ENCODE results near the gene TRERF1.

TRERF1 gene

DNA sequence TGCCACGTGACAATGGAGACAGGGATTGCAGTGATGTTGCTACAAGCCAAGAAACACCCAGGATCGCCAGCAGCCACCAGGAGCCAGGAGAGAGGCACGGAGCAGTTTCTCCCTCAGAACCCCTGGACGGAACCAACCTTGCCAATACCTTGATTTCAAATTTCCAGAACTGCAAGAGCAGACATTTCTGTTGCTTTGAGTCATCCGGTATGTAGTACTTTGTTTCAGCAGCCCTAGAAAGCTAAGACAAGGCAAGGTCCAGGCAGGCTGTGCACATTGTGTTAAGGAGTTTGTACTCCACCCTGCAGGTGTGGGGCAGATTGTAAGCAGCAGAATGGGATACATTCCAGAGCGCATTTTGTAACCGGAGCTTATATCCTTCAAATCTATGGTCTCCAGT, 48.3 kb downstream of the TRERF1 start:
- TF ChIP-seq, protein P1, sequence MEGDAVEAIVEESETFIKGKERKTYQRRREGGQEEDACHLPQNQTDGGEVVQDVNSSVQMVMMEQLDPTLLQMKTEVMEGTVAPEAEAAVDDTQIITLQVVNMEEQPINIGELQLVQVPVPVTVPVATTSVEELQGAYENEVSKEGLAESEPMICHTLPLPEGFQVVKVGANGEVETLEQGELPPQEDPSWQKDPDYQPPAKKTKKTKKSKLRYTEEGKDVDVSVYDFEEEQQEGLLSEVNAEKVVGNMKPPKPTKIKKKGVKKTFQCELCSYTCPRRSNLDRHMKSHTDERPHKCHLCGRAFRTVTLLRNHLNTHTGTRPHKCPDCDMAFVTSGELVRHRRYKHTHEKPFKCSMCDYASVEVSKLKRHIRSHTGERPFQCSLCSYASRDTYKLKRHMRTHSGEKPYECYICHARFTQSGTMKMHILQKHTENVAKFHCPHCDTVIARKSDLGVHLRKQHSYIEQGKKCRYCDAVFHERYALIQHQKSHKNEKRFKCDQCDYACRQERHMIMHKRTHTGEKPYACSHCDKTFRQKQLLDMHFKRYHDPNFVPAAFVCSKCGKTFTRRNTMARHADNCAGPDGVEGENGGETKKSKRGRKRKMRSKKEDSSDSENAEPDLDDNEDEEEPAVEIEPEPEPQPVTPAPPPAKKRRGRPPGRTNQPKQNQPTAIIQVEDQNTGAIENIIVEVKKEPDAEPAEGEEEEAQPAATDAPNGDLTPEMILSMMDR (IDR thresholded peaks at IDR 0.05; ENCODE audit: low read depth, low read length, missing control alignments) = peak; percentile 20
- Histone ChIP-seq H3K4me3 (ENCODE audit: low read depth, low read length) (no peak overlapping the region), H3K27ac (no peak overlapping the region), H3K36me3 (replicated peaks) (no peaks in the 10 kb centered on the region), H3K27me3 (replicated peaks) (no peaks in the 10 kb centered on the region)
- DNase-seq = no peak
- in situ Hi-C loops (cut with HindIII; ENCODE audit: low pct_ligation_motif_present, low sequenced_read_pairs) = no loop called here

DNA sequence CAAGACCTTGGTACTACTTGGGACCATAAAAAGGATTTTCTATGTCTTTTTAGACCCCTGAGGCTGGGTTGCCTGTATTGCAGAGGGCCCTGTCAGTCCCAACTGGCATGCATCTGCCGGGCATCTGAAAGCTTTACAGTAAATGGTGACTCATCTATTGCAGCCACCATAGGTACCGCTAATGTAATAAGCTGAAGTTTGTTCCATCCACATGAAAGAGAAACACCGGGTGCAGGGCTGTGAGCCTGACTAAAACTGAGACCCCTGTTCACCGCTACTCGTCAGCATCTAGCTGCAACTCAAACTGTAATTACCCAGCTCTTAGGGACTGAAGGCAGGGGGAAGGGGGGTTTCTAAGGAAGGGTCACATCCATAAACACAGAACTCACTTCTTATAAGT, 49.5 kb downstream of the TRERF1 start:
- TF ChIP-seq, protein P1 (IDR thresholded peaks at IDR 0.05; ENCODE audit: low read depth, low read length, missing control alignments) = no peak
- no peaks in the 10 kb centered on the region for H3K27me3 ChIP-seq (replicated peaks)
- no peak overlapping the region for H3K4me3 ChIP-seq (ENCODE audit: low read depth, low read length)
- DNase-seq = no peak
- H3K27ac ChIP-seq = no peak overlapping the region
- H3K36me3 ChIP-seq (replicated peaks) = no peaks in the 10 kb centered on the region
- in situ Hi-C loops (cut with HindIII; ENCODE audit: low pct_ligation_motif_present, low sequenced_read_pairs) = no loop called here

DNA sequence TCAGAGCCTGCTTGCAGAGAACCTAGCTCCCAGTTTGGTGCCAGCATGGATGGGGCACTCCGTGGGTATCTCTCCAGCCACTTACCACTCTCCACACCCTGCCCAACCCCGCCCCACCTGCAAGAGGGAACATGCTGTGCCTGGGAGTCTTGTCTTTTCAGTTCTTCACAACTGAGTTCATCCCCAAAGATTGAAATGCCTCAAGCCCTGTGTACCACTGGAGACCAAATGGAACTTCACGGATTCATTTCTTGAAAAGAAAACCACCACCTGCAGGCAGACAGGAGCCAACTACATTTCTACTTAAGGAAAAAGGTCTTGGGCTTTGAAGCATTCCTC, 50.1 kb downstream of the TRERF1 start:
- DNase-seq = no peak
- no peak overlapping the region for H3K27ac ChIP-seq
- TF ChIP-seq, protein P1 (IDR thresholded peaks at IDR 0.05; ENCODE audit: low read depth, low read length, missing control alignments) = no peak
- no peak overlapping the region for H3K4me3 ChIP-seq (ENCODE audit: low read depth, low read length)
- H3K36me3 ChIP-seq (replicated peaks) = no peaks in the 10 kb centered on the region
- no peaks in the 10 kb centered on the region for H3K27me3 ChIP-seq (replicated peaks)
- in situ Hi-C loops (cut with HindIII; ENCODE audit: low pct_ligation_motif_present, low sequenced_read_pairs) = no loop called here

DNA sequence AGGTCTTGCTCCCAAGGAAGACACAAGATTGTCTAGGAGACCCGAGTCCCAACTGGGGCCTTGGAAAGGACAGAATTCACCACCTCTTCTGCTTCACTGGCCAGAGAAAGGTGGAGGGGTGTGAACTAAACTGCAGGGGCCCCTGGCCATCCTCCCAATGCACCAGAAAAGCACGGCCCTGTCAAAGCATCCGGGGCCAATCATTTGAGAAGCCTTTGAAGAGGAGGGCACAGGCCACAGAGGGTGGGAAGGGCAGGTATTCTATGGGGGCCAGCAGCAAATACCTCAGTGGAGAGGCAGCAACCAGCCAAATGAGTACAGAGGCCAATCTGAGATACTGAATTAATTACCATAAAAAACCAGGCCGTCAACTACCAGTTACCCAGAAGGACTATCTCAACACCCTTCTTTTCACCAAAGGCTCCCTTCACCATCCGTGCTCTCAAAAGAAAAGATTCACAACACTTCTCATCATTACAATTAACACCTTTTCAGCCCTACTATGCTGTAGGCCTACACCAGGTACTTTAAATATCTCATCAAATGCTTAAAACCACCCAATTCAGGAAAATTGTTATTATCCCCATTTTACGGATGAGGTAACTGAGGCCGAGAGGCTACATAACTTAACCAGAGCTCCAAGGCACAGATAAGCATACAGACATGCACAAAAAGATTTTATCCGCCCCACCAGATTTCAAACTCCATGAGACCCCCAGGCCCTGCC, 50.7 kb downstream of the TRERF1 start:
- TF ChIP-seq, protein P1 (IDR thresholded peaks at IDR 0.05; ENCODE audit: low read depth, low read length, missing control alignments) = no peak
- no peak for DNase-seq
- in situ Hi-C loops (cut with HindIII; ENCODE audit: low pct_ligation_motif_present, low sequenced_read_pairs) = no loop called here
- Histone ChIP-seq H3K27ac (no peak overlapping the region), H3K4me3 (ENCODE audit: low read depth, low read length) (no peak overlapping the region), H3K36me3 (replicated peaks) (no peaks in the 10 kb centered on the region), H3K27me3 (replicated peaks) (no peaks in the 10 kb centered on the region)

DNA sequence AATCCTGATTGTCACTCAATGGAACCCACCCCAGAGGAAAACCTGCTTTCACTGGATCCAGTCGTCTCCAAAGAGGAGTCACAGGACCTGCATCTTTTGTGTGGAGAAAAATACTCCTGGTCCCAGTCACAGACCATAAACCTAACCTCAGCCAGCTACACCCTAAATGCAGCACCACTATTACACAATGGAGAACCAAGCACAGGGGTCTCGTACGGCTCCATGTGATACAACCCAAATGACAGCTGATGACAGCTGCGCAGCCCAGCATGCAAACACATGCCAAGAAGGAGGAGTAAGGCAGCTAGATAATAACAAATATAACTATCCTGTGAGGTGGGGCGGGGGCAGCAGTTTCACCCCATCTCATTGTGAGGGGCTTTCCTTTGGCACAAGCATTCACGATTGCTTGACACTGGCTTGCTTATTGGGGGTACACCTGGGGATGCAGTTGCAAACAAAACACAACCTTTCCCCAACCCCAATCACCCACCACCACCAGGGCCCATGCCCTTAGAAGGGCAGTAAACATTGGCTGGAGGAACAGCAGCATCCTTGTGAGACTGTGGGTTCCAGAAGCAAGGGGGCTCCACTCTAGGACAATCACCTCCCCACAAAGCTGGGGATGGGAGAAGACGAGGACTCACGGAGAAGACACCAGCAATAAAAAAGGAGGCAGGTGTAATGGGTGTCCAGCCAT, 51.5 kb downstream of the TRERF1 start:
- Histone ChIP-seq H3K36me3 (replicated peaks) (no peaks in the 10 kb centered on the region), H3K4me3 (ENCODE audit: low read depth, low read length) (no peak overlapping the region), H3K27ac (no peak overlapping the region), H3K27me3 (replicated peaks) (no peaks in the 10 kb centered on the region)
- TF ChIP-seq, protein P1 (IDR thresholded peaks at IDR 0.05; ENCODE audit: low read depth, low read length, missing control alignments) = no peak
- DNase-seq = no peak
- in situ Hi-C loops (cut with HindIII; ENCODE audit: low pct_ligation_motif_present, low sequenced_read_pairs) = no loop called here
